Activated naive CD4-positive, alpha-beta T cell treated with Interleukin-2 at 50 U/mL for 16 hours (primary cell): Measurements from ENCODE around the gene HIBADH.
"Not testable (repeated sequence)": the region's sequence is repeated elsewhere in the genome, so short reads cannot be mapped to it uniquely, and the experiment has no call there.

Experiments
- DNase-seq: peaks from one replicate; pipeline ENCODE4 v3.0.0-alpha.2; 2020

The HIBADH gene

DNA sequence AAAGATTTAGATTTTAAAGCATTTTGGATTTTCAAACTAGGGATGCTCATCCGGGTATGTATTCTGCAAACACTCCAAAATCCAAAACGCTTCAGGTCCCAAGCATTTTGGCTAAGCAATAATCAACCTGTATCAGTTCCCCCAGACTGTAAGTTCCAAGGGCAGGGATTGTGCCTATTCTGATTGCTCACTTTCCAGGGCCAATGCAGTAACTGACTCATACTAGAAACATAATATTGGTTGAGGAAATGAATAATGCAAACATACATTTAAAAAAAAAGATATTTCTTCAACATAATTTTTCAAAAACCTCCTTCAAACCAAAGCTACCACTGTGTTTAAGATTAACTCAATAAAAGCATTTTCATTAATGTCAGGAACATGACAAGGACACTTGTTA lies 69.5 kb downstream of the HIBADH start:
- DNase-seq, result no peak

DNA sequence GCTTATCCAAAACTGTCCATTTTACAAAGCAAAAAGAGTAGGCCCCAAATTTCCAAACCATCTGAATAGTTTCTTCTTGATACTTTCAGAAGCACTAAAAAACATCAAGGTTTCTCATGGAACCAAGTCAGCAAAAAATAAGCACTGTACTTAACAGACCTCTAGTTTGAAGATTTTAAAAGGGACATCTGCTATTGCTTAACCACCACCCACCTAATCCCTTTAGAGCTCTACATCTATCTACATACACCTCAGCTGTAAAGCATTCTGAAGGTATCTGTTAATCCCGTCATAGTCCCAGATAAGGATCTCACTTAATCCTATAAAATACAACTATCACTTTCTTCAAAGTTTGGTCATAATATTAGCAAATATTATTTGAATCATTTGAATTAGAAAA lies 72.3 kb downstream of the HIBADH start:
- no peak for DNase-seq

DNA sequence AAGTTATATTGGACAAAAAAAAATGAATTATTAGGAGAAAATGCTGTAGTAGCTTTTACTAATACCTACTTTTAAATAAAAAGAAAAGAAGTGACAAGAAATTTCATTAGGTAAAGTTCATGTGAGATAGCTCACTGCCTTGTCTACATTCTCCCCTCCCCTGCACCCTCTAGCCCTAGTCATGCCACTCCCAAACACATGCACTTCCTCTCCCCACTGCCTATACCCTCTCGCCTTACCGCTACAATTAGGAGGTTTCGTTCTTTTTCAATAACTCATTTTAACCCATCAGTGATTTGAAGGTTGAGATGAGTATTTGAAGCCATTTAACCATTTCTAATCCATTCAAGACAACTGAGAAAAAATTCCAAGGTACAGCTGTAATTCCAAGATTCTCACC lies 75.3 kb downstream of the HIBADH start:
- no peak for DNase-seq

DNA sequence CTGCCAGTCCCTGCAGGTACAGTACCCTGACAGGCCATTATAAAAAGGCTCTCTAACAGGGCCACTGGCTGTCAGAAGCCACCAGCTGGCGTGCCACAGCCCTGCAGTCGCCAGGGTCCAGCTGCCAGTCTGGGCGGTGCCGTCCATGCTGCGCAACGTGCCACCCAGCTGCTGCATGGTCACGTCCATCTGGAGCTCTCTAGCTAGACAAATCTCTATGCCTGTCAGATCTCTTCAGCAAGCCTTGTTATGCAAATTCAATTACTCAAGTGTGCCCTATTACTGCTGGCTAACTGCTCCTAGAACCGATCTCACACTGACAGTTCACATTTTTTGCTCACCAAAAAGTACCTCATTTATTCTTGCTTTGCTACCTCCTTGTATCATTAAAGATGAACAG lies 75.9 kb downstream of the HIBADH start:
- no peak for DNase-seq

DNA sequence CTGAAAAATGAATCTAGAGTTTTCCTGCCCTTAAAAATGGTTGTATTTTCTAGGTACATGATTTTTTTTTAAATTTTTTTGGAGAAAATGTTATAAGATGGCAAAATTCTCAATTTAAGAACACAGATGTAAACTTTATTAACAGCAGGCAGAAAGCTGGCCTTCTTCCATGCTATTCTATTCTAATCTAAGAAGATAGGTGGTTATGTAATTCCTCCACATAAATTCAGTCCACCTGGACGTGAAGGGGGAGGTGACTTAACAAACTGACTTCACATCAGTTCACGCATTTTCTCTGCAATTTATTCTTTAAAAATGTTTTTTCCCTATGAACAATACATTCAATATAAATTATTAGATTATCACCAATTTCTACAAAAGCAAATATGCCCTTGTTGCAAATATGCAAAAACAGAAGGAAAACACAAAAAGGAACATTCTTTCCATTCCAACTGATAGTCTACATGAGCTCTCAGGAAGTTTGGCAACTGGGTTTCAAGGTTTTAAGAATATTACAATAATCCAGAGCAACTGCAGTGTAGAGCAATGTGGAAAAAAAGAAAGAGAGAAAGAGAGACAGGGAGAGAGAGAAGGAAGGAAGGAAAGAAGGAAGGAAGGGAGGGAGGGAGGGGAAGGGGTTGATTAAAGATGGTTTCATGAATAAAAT lies 76.8 kb downstream of the HIBADH start:
- no peak for DNase-seq

DNA sequence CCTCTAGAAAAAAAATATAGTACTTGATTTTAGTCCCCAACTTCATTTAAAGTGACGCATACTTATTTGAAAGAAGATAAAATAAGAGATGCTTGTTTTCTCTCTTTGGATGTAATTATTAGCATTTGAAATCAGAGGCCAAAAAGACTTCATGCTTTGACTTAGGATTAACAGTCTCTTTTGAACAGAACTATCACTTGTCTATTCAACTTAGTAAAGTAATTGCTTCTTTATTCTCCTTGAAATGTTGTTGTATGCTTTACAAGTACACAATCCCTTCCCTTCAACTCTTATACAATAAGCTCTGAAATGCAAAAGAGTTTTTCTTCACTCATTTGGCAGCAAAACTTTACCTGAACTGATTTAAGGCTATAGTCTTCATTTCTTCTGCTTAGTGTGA lies 80.8 kb downstream of the HIBADH start:
- no peak for DNase-seq

DNA sequence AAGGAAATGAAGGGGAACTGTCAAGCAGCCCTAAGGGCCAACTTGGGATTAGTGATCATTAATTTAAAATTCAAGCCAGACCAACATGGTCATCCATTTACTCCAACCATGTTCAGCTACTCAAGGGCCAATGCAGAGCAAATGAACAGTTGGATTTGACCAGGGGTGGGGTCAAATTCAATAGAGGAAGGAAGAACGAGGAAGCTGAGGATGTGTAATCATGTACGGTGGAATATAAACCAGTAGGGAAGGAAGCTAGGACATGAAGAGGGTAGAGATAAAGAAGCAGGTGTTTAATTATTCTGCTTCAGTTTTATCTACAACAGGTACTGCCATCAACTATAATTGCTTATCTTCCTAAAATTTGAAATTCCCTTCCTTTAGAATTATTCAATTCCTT lies 81.6 kb downstream of the HIBADH start:
- no peak for DNase-seq

DNA sequence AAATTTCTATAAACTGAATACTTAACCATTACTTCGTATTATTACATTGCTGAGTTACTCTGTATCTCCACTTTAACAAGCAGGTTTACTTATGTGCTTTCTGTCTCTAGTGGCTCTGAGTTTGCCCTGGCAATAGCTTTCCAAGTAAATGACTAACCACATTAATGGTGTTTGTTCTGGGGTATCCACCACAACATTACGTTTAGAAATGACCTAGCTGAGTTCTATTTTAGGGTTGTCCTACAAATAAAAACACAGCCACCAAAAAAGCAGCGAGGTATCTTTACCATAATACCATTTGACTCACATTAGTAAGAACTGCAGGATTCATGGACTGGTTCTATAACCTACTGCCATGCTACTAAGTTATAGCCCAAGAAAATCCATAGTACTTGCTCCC lies 83.1 kb downstream of the HIBADH start:
- DNase-seq, result no peak

DNA sequence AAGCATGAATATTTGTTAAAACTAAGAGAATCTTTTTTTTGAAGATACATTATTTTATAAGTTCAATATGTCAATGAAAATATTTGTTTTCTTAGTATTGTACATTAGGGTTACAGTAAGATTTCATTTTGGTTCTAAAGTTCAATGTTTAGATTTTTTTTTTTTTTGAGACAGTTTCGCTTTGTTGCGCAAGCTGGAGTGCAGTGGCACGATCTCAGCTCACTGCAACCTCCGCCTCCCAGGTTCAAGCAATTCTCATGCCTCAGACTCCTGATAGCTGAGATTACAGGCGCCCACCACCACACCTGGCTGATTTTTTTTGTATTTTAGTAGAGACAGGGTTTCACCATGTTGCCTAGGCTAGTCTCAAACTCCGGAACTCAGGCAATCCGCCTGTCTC lies 84.5 kb downstream of the HIBADH start:
- DNase-seq, result not testable (repeated sequence)

DNA sequence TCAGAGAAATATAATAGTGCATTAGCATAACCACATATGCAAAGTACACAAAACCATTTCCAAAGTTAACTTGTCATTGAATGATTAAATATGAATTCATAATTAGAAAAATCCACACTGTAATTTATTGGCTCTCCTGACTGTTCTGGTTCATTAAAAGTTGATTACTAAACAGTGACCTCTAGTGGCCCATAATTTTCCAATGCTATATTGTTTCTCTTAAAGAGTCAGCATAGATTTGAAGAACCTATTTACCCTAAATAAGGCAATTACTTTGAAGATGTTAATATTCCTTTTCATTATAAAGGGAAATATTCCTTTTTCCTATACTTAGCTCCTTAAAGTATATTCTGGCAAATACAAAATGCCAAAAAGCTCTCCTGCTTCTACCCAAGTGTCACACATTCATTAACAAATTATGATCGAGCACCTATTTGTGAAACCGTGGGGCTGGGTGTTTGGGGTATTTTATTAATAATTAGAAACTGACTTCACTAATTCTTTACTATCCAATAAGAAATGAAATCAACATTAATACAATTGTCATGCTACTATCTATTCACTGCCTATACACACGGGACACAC lies 86.2 kb downstream of the HIBADH start:
- no peak for DNase-seq

DNA sequence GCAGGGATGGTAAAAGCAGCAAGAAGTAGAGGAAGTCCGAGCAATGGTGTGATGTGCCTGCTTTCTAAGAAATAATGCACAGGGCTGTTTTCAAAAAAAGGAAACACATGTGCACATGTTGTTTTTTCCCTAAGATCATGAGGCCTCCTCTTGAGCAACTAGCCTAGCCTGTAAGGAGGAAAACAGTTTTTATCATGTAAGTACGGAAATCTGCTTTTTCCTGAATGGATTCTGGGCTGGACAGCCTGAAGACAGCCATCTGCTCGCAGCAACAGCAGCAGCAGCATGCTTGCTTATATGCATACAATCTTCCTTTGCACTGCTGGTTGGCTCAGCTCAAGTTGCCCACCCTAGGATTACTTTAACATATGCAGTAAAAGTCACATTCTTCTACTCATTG lies 87.1 kb downstream of the HIBADH start:
- no peak for DNase-seq

DNA sequence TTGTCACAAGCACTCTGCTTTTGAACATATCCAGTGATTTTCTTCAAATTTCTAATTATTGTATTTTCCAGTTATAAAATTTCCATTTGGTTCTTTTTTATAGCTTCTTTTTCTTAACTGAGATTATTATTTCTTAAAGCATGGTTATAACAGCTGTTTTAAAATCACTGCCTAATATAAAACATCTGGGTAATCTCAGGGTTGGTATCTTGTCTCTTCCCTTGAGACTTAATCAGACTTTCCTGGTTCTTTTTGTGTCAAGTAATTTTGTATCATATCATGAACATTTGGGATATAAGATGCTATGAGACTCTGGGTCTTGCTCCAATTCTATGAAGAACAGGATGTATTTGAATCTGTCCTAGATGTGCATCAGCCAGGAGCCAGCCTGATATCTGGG lies 93.6 kb downstream of the HIBADH start:
- DNase-seq, result no peak

DNA sequence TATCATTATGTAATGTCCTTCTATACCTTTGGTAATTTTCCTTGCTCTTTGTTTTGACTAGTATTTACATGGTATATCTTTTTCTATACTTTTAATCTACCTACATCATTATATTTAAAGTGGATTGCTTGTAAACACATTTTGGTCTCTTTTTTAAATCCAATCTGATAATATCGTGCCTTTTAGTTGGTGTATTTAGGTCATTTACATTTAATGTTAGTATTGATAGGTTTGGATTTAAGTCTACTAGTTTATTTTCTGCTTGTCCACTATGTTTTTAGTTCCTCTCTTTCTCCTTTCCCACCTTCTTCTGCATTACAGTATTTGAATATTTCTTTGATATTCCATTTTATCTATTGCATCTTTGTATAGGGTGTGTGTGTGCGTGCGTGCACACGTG lies 95.4 kb downstream of the HIBADH start:
- DNase-seq, result no peak

DNA sequence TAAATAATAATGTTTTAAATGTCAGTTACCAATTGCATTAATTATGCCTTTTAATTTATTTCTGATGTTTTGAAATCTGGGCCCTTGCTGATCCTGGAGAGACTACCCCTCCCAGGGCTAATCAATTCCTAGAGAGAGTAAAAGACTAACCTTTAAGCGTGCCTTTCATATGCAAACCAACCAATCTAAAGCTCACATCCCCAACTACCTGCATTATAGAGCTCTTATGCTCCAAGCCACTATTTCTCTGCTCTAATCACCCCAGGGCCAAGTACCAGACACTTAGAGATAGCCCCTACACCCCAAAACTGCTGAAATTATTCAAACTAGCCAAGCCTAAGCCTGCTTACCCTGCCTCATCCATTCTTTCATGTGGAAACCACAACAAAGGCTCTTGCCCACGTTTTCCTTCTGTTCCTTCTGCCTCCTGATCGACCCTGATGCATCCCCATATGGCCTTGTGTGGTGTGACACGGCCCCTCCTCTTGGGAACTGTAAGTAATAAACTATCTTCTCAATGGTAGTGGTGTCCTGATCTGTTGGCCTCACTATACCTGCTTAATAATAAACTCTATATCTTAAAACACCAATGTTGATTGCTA lies 97.7 kb downstream of the HIBADH start:
- DNase-seq, result no peak

DNA sequence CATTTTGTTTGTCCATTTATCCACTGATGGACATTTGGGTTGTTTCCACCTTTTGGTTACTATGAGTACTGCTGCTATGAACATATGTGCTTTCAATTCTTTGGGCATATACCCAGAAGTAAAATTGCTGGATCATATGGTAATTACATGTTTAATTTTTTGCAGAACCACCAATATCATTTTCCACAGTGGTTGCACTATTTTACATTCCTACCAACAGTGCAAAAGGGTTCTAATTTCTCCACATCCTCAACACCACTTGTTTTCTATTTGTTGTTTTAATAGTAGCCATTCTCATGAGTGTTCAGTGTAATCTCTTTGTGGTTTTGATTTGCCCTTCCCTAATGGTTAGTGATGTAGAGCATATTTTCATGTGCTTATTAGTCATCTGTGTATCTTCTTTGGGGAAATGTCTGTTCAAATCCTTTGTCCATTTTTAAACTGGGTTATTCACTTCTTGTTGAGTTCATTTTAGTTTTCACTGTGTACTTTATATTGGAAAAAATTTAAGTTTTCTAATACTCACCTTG lies 101.9 kb downstream of the HIBADH start:
- no peak for DNase-seq

DNA sequence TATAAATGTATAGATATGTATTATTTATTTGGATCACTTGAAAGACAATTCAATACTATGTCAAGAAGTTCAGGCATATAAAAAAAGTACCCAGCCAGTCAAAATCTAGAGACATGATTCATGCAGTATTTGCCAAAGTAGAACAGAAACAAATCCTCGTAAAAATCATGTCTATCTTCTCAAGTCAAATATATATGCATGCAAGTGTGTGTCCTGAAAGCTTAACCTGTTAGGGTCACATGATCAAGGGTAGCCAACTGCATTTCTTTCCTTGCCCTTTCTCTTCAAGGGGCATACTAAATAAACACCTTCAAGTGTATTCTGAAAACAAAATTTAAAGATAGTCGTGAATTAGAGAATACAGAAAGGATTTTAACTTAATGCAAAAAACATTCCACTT lies 107.0 kb downstream of the HIBADH start:
- DNase-seq, result no peak

DNA sequence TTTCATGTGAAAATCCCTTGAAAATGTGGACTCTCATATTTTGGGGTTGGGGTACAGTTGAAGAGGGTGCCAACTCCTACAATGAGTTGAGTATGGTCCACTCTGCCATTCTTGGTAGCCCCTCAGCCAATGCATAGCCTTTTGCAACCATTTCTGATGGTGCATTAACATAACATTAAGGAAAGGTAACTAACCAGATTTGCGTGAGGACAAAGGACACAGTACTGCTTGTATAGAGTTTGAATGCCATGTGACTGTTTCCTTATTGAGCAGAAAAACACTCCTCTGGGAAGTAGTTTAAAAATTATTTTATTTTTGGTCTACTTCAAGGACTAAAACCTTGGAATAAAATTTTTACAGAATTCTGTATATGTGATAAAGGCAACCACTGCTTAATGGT lies 107.9 kb downstream of the HIBADH start:
- DNase-seq, result no peak

DNA sequence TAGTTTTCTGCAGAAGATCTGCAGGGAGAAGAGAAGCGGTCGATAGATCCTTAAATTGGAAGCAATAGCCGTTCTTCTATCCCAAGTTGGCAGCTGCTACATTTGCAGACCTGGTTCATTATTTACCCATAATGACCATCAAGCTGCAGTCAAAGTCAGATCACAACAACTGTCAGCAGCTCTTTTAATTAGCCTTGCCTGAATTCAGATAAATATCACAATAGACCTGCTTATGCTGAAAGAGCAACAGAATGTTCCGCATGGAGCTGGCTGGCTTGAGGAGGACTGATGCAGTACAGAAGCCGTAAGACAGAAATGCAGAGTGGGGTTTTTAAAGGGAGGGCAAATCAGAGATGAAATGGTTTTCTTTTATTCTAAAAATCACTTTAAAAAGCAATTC lies 109.4 kb downstream of the HIBADH start:
- no peak for DNase-seq

DNA sequence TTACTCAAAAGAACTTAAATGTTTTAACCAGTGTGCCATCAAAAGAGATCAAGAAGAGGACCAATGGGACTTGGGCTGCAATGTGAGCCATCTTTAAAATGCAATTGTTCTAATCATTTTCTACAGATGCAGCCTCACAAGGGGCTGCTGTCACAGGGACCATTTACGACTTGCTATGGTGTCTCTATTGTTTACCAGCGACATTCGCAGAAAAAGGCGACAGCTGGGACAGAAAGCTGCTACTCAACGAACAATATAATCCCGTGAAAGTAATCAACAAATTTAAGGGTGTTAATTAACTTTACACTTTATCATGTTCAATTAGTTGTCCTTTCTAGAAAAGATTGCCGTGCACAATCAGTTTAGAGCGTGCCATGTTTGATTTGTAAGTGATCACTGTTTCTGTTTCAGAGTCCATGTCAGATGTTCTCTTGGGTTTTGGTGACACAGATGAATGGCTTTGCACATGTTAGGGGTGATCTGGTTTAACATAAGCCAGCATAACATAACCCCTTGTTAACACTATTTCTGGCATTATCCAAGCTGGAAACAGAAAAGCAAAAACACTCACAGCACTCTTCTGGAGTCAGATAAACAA lies 110.8 kb downstream of the HIBADH start:
- no peak for DNase-seq

DNA sequence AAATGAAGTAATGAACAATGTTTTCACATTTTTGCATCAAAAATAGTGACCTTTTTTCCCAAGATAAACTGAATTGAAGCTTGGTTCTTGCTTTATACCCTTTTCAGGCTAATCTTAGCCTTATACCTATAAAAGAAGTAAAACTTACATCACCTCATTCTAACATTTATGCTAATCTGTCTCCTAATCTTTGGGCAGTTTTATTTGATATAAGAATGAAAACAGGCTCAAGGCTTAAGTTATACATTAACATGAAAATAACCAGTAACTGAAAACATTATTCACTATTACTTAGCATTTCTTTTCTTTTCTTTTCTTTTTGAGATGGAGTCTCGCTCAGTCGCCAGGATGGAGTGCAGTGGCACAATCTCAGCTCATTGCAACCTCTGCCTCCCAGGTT lies 113.1 kb downstream of the HIBADH start:
- DNase-seq, result no peak

DNA sequence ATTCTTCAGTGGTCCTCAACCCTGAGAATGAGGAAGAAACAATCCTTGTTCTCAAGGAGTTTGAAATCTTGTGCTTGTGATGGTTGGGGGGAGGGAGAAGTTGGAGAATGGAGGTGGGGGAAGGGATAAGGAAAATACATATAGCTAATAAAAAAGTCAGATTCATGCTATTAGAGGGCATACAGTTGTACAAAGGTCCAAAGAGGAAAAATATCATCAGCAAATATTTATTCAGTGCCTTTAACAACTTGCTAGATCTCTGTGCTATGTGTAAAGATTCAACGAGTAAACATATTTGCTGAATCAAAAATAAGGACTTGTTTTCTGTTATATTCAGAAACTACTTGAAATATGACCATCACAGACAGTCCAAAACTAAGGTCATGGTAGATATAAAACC lies 114.4 kb downstream of the HIBADH start:
- no peak for DNase-seq

DNA sequence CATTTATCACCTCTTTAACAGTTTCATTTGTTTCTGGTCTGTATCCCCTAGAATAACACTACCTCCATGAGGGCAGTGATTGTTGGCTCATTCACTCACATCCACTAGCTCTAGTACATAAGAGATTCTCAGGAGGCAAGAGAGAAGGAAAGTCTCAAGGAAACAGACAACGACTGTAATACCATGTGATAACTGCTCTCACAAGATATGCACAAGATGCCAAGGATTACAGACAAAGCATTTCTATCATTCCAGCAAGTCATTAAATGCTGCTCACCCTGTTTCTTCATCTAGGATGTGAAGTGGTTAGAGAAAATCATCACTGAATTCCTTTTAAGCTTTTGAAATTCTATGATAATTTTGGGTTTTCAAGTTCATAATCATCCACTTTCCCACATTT lies 115.3 kb downstream of the HIBADH start:
- no peak for DNase-seq

DNA sequence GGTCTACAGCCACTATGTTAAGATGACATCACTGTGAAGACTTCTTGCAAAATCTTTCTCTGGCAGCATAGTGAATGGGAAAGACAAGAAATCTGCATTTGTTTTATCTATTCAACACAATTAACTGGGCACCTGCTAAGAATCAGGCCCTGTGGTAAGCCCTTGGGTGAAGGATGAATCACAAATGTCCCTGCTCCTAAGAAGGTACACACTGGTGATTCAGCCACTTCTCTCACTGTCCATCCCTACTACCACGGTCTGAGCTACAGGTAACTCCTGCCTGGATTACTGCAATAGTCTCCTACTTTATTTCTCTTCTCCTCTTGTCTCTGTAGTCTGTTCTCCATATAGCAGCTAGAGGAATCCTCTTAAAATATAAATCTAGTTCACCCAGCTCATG lies 116.1 kb downstream of the HIBADH start:
- no peak for DNase-seq

DNA sequence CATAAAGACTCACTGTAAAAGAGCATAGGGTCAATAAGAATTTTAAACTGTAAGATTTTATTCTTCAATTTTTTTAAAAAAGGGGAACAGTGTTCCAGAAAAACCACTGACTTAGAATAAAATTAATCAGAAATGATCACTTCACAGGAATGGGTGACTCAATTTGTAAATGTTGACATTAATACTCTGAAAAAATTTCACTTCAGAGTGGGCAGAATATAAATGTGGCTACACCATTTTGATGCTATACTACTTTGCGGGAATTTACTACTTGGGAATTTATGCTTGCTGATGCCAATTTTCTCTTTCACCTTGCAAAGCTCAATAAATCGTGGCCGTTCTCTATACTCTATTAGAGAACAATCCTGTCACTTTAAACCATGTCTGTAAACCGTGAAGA lies 126.9 kb downstream of the HIBADH start:
- DNase-seq, result no peak
